Keratinocyte (primary cell): Measurements from ENCODE around the gene SLC46A3. TPM values are rescaled to one million over a fixed set of nuclear protein-coding genes. Genes with fewer than 3 reads are reported as not detected.
A peak's percentile ranks its signal among the peaks of the same experiment; 100 is the strongest.

Experiments used
- DNase-seq: peaks from one replicate; pipeline ENCODE4 v3.0.0-alpha.2; 2011; ENCODE audit warnings: low read depth, missing footprints, low spot score
- FAIRE-seq: peaks from 2 replicates; lab custom pipeline; 2011; peaks lifted over from hg19 to GRCh38; lab: Jason Lieb, UNC
- H2AFZ ChIP-seq: 2 replicates; pipeline ENCODE4 v1.6.0; 2012; ENCODE audit warnings: low read length, control low read depth, inconsistent platforms; ENCODE audit not compliant: control insufficient read depth
- H3K27ac ChIP-seq: 2 replicates; pipeline ENCODE4 v1.5.1; 2011; ENCODE audit warnings: low read length; ENCODE audit not compliant: control insufficient read depth, insufficient read depth
- H3K27me3 ChIP-seq: 3 replicates; pipeline ENCODE4 v1.6.0; 2011; ENCODE audit warnings: low read length; ENCODE audit not compliant: control insufficient read depth, insufficient read depth; ENCODE audit errors: extremely low read depth
- H3K36me3 ChIP-seq, 2 experiments: 2 replicates in 1 of 2; 3 replicates in 1 of 2; pipeline ENCODE4 v1.5.1; 2011; ENCODE audit warnings: low read length in 2 of 2, mild to moderate bottlenecking in 1 of 2; ENCODE audit not compliant: control insufficient read depth in 2 of 2, insufficient read depth in 2 of 2; ENCODE audit errors: extremely low read depth in 1 of 2
- H3K4me1 ChIP-seq: 3 replicates; pipeline ENCODE4 v1.5.1; 2011; ENCODE audit warnings: low read length; ENCODE audit not compliant: control insufficient read depth, insufficient read depth; ENCODE audit errors: extremely low read depth
- H3K4me2 ChIP-seq: 3 replicates; pipeline ENCODE4 v1.6.0; 2011; ENCODE audit warnings: low read depth, low read length; ENCODE audit not compliant: control insufficient read depth, insufficient read depth; ENCODE audit errors: extremely low read depth
- H3K4me3 ChIP-seq, 3 experiments: fragments of 200-600 bp in 1 of 3; sonication (generic) in 1 of 3; 2 replicates in 2 of 3; 3 replicates in 1 of 3; pipeline ENCODE4 v1.5.1; 2011 to 2016; ENCODE audit warnings: low read length in 3 of 3, mild to moderate bottlenecking in 3 of 3, control low read depth in 2 of 3, inconsistent platforms in 1 of 3, low read depth in 1 of 3, mixed read lengths in 1 of 3, mixed run types in 1 of 3, moderate library complexity in 1 of 3; ENCODE audit not compliant: control insufficient read depth in 2 of 3, insufficient read depth in 2 of 3; ENCODE audit errors: extremely low read depth in 1 of 3
- H3K79me2 ChIP-seq: 2 replicates; pipeline ENCODE4 v1.6.0; 2012; ENCODE audit warnings: low read length; ENCODE audit not compliant: control insufficient read depth, insufficient read depth
- H3K9ac ChIP-seq: 3 replicates; pipeline ENCODE4 v1.6.0; 2011; ENCODE audit warnings: low read length; ENCODE audit not compliant: control insufficient read depth, insufficient read depth; ENCODE audit errors: extremely low read depth
- H3K9me1 ChIP-seq: 3 replicates; pipeline ENCODE4 v1.6.0; 2011; ENCODE audit warnings: low read length; ENCODE audit not compliant: control insufficient read depth, insufficient read depth; ENCODE audit errors: extremely low read depth
- H3K9me3 ChIP-seq: 2 replicates; pipeline ENCODE4 v1.5.1; 2012; ENCODE audit warnings: low read depth, low read length; ENCODE audit not compliant: control insufficient read depth
- H4K20me1 ChIP-seq: 3 replicates; pipeline ENCODE4 v1.6.0; 2011; ENCODE audit warnings: low read length; ENCODE audit not compliant: control insufficient read depth, insufficient read depth; ENCODE audit errors: extremely low read depth
- CTCF ChIP-seq, 3 experiments: IDR thresholded peaks in 1 of 3; conservative IDR thresholded peaks in 1 of 3; optimal IDR thresholded peaks in 1 of 3; 2 replicates in 2 of 3; 3 replicates in 1 of 3; pipeline versions ENCODE3 to v1.5.1; 2011; ENCODE audit warnings: low read length in 3 of 3, mild to moderate bottlenecking in 3 of 3, moderate library complexity in 2 of 3, control low read depth in 1 of 3, inconsistent platforms in 1 of 3; ENCODE audit not compliant: insufficient read depth in 2 of 3; ENCODE audit errors: extremely low read depth in 1 of 3
- EZH2 ChIP-seq: IDR thresholded peaks from one replicate; pipeline ENCODE4 v1.6.1; 2012; ENCODE audit warnings: inconsistent platforms, mild to moderate bottlenecking, low read length, moderate library complexity
- dilution Hi-C: fragments of 300-500 bp; cut with MboI; formaldehyde crosslinking; loops from one replicate; pipeline ENCODE4 v1.7.0; 2020; ENCODE audit warnings: low sequenced_read_pairs; ENCODE audit not compliant: extremely low pct_ligation_motif_present
- polyA plus RNA-seq, 5 experiments: library from polyadenylated mRNA; depleted of rRNA in 3 of 5; stranded (reverse) in 3 of 5; stranded (forward) in 1 of 5; unstranded in 1 of 5; fragments of >200 nt; gene quantifications; 1 replicate in 1 of 5; 2 replicates in 3 of 5; 3 replicates in 1 of 5; pipeline versions ENCODE4 v1.2.1 to v1.2.3, GENCODE V29; 2011 to 2012; ENCODE audit warnings: missing spikeins in 2 of 5, low read depth in 1 of 5, low replicate concordance in 1 of 5

Gene SLC46A3
- polyA plus RNA-seq, 1 donor (not counting 4 experiments of a cell fraction or from before 2014, with no cell fraction given): 14.1 TPM

DNA sequence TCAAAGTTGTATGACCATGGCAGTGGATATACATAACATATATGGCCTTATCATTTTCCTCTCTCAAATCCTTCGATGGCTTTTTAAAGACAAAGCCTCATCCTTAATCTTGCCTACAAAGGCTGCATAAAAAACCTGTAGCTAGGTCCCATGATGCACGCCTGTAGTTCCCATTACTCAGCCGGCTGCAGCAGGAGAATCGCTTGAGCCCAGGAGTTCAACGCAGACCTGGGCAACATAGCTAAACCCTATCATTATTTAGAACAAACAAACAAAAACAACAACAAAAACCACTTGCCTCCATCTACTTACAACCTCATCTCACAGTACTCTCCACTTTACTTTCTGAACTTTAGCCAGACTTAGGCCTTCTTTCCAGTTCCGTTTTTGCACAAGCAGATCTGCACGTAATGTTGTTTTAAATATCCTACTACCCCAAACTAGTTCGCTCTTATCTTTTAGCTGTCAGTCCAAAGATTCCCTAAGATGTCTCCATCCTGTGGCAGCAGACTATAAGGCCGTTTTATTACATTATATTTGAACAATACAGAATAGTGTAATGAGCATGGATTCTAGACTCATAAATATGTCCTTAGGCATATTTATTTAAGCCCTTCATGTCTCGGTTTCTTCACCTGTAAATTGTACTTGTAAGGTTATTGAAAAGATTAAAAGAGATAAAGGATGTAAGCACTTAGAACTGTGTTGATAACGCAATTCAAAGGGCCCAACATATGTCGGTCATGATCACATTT, 60.8 kb downstream of the SLC46A3 start:
- DNase-seq: no peak
- Histone ChIP-seq H3K27me3 (no peaks in the 10 kb centered on the region), H3K4me3 (peak overlapping the region; percentile 76 to 100 (median 90)), H4K20me1 (peaks cover 6% of the 10 kb centered on the region), H3K9me1 (peaks cover 2% of the 10 kb centered on the region), H2AFZ (peak overlapping the region; percentile 88), H3K27ac (peak overlapping the region; percentile 91), H3K79me2 (peaks cover 70% of the 10 kb centered on the region), H3K4me1 (peaks cover 28% of the 10 kb centered on the region), H3K4me2 (peak overlapping the region; percentile 88), H3K9me3 (no peaks in the 10 kb centered on the region), H3K36me3 (peaks cover 4 to 20% of the 10 kb centered on the region in 2 experiments), H3K9ac (peak overlapping the region; percentile 89)
- dilution Hi-C loops: no loop called here
- TF ChIP-seq CTCF (optimal IDR thresholded peaks at IDR 0.05 in 1 of 3, IDR thresholded peaks at IDR 0.05 in 1 of 3, conservative IDR thresholded peaks at IDR 0.05 in 1 of 3; ENCODE audit: extremely low read depth in 1 of 3, insufficient read depth in 2 of 3, low read length in 3 of 3) (no peak), EZH2 (no peak)
- peak; percentile 46 for FAIRE-seq

- Histone ChIP-seq H3K4me3 (no peak overlapping the region), H4K20me1 (peaks cover 2% of the 10 kb centered on the region), H3K9ac (no peak overlapping the region), H3K9me1 (peaks cover 5% of the 10 kb centered on the region), H3K4me2 (peak overlapping the region; percentile 4), H3K79me2 (peaks cover 46% of the 10 kb centered on the region), H2AFZ (no peak overlapping the region), H3K27me3 (no peaks in the 10 kb centered on the region), H3K27ac (no peak overlapping the region), H3K9me3 (no peaks in the 10 kb centered on the region), H3K36me3 (peaks cover 0 to 4% of the 10 kb centered on the region in 2 experiments), H3K4me1 (peaks cover 29% of the 10 kb centered on the region)
- TF ChIP-seq CTCF (optimal IDR thresholded peaks at IDR 0.05 in 1 of 3, IDR thresholded peaks at IDR 0.05 in 1 of 3, conservative IDR thresholded peaks at IDR 0.05 in 1 of 3; ENCODE audit: extremely low read depth in 1 of 3, insufficient read depth in 2 of 3, low read length in 3 of 3) (no peak), EZH2 (no peak)
- no peak for FAIRE-seq
- dilution Hi-C loops: no loop called here
- DNase-seq: no peak
Observed at GRCh38 chr13:28655561-28655960, 63.2 kb downstream of the SLC46A3 start.
